Activated CD4-positive, alpha-beta T cell treated with anti-CD3 and anti-CD28 coated beads, Interleukin-10, Interleukin-2, amounts not matched to agents 100 ng/mL and 50 ng/mL, durations not matched to agents 16 hours and 8 hours (primary cell): ENCODE results near the gene IER3.
A peak's percentile ranks its signal among the peaks of the same experiment; 100 is the strongest.
"Not testable (repeated sequence)": the region's sequence is repeated elsewhere in the genome, so short reads cannot be mapped to it uniquely, and the experiment has no call there.

ENCODE experiments used
- DNase-seq: peaks from one replicate; pipeline ENCODE4 v3.0.0-alpha.2; 2020

The IER3 gene

DNA sequence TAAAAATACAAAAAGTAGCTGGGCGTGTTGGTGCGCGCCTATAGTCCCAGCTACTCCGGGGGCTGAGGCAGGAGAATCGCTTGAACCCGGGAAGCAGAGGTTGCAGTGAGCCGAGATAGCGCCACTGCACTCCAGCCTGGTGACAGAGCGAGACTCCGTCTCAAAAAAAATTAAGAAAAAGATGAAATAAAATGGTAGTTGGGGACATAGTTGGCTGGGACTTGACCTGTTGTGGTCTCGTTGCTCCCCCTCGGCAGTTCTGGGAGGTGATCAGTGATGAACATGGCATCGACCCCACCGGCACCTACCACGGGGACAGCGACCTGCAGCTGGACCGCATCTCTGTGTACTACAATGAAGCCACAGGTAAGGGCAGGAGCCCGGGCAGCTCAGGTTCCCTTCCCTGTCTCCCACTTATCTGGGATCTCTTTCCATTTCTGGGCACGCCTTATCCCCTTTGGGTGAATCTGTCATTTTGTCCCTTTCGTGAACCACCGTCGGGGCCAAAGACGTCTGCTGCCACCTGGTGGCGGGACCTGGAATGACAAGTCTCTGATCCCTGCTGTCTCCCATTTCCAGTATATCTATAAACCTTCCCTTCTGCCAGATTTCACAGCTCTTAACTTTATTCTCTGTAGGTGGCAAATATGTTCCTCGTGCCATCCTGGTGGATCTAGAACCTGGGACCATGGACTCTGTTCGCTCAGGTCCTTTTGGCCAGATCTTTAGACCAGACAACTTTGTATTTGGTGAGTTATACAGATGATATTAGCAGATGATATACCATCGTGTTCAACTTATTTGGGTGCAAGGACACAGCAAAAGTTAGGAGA is 21.9 kb downstream of the IER3 start:
- peak; percentile 86 for DNase-seq

DNA sequence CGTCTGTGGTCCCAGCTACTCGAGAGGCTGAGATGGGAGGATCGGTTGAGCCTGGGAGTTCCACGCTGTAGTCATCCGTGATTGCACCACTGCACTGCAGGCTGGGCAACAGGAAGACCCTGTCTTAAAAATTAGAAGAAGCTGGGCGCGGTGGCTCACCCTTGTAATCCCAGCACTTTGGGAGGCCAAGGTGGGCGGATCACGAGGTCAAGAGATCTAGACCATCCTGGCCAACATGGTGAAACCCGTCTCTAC is 22.4 kb downstream of the IER3 start:
- DNase-seq = not testable (repeated sequence)

DNA sequence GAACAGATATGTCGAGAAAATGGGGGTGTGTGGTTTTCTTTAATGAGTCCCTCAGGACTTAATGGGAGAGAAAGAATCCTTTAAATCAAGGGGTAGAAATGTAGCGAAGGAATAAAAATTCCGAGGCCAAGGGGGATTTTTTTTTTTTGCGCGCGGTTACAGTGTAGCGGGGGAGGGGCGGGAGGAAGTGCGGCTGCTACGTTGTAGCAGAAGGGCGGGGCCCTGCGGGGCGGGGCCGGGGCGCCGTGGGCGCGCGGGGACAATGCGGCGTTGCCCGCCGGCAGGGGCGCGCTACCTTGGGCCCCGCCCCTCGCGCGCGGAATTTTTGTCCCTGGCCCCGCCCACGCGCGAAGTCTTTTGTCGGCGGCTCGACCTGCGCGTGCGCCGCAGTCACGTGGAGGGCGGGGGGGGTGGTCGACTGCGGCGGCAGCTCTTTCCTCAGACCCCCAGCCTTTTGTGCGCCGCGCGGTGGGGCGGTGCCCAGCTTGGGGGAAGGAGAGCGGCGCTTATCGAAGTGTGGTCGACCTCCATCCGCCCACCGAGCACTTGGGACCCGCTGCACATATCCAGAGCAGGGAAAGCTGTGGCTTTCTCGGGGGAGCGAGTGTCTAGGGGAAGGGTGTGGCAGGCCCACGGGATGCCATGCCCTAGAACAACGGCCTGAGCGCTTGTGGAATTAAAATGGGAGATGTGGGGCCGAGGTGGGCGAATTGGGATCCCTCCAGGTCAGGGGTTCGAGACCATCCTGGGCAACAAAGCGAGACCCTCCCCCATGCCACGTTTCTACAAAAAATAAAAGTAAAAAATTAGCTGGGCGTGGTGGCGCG is 22.9 kb downstream of the IER3 start:
- DNase-seq = peak; percentile 95

DNA sequence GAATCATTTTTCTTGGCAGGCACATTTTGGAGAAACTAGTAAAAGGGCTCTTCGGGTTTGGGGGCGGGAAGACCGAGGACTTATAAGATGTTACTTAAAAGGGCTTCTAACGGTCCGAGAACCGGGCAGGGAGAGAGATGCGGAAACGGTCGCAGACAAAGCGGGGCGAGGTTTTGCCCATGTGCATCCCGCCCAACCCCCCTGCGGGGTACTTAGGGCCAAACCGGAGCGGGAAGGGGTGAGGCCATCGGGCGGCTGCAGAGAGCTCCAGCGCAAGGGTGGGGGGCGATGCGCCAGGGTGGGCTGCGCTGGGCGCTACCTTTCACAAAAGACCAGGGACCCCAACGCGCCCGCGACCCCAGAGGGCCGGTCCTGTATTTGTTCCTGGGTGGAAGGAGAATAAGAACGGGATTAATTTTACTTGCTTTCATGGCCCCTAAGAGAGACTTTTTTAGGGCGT is 23.6 kb downstream of the IER3 start:
- DNase-seq = peak; percentile 81

DNA sequence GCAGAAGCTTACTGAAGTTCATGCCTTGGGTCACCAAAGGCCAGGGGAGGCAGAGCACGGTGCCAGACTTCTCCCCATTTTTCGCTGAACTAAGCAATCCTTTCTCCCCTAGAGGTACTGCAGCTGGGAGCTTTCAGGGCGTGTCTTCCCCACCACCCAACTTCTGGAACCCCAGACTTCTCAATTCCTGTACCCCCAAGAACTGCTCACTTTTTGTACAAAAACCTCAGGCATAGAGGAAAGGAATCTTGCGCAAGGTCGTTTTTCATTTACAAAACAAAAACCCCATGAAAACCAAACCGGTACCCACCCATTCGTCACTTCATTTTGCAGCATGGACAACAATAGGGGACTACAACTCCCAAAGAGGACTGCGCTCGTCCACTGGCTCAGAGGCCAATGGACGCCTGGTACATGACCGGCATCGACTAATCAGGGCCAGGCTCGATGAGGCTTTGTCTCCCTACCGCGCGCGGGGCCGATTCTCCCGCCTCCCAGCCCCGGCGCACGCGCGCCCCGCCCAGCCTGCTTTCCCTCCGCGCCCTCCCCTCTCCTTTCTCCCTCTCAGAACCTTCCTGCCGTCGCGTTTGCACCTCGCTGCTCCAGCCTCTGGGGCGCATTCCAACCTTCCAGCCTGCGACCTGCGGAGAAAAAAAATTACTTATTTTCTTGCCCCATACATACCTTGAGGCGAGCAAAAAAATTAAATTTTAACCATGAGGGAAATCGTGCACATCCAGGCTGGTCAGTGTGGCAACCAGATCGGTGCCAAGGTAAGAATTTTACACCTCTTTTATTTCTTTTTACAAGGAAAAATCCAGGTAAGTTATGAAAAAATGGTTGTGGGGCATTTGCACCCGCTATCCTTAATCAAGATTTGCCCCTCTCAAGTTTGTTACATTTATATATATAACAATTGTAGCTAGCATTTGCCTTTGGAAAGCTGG is 24.3 kb downstream of the IER3 start, which contains the start of gene TUBB:
TUBB (plus strand) TSS at position 562 of the 947 bp plus-strand sequence; CDS start at position 717, 155 bp downstream.
- peak; percentile 98 for DNase-seq

DNA sequence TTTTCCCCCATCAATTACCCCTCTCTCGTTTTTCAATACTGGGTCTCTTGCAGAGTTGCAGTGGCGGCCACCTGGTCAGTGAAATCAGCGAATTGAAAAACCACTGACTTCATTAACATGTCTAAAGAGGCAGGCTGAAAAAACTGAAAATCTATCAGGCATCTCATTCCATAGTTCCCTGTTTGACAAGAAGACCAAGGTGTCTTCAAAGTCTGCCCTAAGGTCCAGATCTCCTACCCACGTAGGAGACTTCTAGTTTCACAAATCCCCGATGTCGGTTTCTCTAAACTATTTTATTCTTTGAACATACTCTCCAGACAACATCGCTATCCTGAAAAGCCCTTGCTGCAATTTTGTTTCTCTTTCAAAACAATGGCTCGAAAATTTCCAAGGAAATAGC is 25.0 kb downstream of the IER3 start:
- DNase-seq = no peak

DNA sequence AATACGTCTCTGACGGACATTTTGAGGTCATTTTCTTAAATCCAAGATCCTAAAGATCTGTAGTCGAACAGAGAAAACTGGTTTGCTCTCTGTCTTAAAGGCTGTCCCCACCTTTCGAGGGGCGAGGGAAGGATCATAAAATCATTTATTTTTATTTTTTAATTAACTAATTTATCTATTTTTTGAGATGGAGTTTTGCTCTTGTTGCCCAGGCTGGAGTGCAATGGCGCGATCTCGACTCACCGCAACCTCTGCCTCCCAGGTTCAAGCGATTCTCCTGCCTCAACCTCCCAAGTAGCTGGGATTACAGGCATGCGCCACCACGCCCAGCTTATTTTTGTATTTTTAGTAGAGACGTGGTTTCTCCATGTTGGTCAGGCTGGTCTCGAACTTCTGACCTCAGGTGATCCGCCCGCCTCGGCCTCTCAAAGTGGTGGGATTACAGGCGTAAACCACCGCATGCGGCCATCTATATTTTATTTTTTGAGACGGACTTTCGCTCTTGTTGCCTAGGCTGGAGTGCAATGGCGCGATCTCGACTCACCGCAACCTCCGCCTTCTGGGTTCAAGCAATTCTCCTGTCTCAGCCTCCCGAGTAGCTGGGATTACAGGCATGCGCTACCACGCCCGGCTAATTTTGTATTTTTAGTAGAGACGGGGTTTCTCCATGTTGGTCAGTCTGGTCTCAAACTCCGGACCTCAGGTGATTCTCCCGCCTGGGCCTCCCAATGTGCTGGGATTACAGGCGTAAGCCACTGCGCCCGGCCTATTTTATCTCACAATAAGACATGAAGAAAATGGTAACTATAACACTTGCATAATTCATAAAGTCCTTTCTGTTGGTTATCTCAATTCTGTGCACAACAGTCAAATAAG is 26.3 kb downstream of the IER3 start:
- DNase-seq = not testable (repeated sequence)

DNA sequence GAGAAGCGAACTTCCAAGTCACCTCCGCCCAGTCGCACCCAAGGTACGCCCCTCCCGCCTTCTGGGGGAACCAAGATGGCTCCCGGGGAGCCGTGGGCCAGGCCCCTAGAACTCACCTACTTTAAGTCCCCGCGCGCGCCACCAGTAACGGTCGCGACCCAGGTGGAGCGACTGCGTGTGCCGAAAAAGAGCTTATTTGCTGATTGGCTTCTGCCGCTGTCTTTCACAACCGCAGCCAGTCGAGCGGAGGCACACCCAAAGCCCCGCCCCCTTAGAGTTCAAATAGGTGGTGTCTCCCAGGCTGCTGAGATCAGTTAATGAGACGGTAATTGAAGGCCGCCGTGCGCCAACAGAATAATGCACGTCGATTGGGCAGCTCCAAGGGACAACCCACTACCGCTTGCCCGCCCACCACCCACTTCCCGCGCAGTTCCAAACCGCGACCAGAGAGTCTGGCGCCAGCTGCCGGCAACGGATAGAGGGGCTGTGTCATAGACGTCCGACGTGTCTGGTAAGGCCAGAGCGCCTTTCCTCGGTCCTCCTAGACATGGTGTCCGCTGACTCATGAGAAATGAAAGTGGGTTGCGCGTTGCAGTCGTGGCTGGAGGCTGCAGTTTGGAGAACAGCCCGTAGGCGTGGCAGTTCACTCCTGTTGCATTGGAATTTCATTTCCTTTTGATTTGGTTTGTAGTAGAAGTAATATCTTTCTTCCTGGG is 27.1 kb downstream of the IER3 start, which contains the start of gene MDC1:
MDC1 (minus strand) TSS at position 153 of the 716 bp plus-strand sequence. CDS start 2,106 bp downstream, outside the sequence.
- peak; percentile 100 for DNase-seq

DNA sequence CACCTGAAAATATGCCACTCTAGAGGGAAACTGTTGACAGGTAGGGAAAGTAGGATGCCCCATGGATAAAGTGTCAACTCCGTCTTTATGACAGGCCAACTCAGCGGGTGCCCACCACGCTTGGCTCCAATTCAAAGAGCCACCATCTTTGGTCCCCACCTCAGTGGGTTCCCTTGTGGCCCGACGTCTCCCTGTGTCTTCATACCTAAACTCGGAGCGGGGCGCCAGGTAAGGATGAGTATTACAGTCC is 27.5 kb downstream of the IER3 start:
- no peak for DNase-seq

DNA sequence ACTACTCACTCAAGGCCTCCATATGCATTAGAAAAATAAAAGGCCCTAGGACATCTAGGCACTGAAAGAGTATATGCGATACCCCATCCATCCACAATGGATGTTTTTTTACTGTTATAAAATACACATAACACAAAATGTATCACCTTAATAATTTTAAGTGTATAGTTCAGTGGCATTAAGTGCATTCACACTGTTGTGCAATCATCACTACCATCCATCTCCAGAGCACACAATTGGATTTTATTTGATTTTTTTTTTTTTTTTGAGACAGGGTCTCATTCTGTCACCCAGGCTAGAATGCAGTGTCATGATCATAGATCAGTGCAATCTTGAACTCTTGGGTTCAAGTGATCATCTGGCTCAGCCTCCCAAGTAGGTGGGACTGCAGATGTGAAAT is 30.1 kb downstream of the IER3 start:
- DNase-seq = no peak

DNA sequence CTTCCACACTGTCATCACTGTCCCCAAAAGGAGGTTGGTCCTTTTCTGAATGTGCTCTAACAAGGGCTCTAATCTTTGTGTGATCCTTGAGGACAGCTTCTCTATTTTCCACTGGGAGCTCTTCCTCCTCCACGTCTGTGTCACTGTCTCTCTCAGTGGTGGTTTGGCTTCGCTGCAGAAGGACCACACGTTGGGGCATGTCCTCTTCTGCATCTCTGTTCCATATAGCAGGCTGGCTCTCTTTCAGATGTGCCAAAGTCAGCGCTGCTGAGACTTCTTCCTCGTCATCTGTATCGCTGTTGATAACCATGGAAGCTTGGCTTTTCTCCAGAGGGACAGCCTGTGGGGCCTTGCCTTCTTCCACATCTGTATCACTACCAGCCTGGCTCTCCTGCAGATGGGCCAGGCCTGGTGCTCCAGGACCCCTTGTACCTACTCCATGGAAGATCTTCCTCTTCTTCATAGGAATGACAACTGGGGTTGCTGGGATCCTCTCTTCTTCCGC is 31.9 kb downstream of the IER3 start:
- DNase-seq = no peak

DNA sequence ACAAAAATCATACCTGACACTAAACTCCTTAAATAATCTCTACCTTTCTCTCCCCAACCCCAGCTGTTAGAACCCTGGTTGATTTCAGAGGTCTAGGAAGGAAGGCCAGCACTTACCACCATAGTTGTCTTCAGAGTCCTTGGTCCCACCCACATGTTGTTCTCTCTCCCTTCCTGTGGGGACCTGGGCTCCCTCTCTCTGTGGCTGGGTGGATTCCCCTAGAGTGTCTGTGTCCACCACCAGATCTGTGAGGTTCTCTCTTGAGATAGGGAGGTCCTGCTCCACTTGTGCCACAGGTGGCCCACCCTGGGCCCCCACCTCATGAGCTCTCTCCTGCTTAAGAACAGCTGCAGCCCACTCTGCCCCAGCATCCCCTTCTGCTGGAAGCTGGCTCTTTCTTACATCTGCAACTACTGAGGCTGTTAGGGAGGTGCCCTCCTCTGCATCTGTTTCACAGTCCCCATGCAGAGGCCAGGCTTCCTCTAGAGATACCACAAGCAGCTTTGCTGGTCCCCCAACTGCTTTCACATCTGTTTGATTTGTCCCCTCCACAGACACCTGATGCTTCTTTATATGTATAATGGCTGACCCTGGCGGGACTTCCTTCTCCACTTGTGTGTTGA is 32.5 kb downstream of the IER3 start:
- DNase-seq = no peak

DNA sequence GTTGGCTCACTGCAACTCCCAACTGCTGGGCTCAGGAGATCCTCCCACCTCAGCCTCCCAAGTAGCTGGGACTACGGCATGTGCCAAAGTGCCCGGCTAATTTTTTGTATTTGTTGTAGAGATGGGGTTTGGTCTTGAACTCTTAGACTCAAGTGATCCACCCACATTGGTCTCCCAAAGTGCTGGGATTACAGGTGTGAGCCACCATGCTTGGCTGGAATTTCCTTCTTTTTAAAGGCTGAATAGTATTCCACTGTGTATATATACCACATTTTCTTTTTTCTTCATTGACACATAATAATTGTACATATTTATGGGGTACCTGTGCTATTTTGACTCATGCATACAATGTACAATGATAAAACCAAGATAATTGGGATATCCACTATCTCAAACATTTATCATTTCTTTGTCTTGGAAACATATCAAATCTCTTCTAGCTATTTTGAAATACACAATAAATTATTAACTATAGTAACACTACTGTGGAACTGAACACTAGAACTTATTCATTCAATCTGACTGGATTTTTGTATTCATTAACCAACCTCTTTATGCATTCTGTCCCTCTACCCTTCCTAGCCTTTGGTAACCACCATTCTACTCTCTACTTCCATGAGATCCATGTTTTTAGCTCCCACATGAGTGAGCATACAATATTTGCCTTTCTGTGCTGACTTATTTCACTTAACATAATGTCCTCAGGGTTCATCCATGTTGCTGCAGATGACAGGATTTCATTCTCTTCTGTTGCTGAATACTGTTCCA is 35.1 kb downstream of the IER3 start:
- DNase-seq = no peak

DNA sequence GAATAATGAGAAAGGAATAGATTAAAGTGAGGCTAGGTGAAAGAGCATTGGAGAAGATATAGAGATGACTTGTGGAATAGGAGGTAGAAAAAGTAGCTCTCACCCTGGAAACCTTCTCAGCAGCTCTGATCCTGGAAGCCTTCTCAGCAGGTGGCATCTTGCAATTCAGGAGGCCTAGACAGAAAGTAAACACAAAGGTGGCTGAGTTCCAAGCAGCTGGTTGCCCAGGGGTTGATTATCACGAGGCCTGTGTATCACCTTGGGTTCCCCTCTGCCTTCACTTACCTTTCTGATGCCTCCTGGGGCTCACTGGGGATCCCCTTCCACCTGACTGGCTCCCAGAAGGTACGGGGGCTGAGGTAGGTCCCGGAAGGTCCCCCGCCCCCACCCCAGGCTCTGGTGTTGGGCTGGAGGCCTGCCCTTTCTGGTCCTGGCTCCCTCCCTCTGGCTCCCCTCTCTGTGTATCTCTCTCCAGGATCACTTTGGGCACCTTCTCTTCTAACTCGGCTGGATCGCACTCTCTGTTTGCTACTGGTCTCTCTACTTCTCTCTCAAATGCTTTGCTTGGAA is 37.0 kb downstream of the IER3 start:
- DNase-seq = no peak

DNA sequence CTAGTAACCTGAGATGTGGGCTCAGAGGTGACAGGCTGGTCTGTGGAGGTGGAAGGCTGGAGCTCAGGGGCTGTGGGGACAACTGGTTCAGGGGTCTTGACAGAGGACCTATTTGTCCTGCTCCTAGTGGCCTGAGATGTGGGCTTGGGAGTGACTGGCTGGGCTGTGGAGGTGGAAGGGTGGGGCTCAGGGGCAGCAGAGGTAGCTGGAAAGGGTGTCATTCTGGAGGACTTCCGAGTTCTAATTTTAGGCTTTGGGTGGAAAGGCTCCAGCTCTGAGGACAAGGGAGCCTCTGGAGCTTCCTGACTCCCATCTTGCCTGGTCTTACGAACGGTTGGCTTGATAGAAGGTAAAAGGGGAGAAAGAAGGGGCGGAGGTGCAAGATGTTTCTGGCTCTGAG is 38.7 kb downstream of the IER3 start:
- no peak for DNase-seq

DNA sequence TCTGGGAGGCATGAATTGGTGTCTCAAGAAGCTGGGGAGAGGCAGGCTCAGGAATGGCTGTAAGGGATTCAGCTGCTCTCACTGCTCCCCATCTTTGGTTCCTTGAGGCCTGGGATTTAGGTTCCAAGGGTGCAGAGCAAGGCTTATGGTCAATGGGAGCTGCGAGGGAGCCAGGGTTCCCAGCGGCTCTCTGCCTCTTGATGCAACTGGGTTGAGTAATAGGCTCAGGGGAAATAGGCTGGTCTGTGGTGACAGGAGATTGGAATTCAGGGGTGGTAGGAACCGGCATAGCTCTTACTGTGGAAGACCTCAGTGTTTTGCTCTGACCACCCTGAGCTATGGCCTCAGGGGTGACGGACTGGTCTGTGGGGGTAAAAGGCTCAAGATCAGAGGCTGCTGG is 40.5 kb downstream of the IER3 start:
- no peak for DNase-seq

DNA sequence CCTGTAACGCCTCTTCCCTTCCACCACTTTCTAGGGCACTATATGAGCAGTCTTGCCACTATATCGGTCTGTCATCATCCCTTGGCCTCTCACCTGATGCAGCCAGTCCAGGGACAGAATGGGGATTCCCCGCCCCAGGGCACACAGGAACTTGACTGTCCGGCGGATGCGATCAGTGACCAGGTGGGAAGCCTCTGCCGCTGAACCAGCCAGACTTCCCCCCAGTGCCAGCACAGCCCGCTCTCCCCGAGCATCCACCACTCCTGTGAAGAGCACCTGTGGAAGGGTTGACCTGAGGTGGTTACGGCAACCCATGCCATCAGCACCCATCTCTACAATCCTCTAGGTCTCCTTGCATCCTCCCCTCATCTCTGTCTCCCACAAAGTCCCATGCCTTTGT is 41.3 kb downstream of the IER3 start:
- DNase-seq = no peak

DNA sequence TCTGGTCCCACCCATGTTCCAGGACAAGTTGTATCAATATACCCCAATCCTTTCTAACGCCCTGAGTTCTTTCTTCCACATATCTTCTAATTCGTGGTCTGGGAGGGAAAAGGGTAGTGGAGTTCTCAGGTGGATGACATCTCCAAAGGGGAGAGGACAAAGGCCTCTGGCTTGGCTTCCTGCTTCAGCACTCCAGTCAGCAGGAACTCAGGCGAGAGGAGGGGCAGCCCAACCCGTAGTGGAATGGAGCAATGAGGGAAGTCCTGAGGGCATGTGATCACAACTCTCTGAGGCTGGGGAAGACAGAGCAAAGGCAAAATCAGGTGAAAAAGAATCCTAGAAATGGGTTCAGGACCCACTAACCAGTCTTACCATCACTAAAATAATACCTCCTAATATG is 44.0 kb downstream of the IER3 start:
- DNase-seq = no peak

DNA sequence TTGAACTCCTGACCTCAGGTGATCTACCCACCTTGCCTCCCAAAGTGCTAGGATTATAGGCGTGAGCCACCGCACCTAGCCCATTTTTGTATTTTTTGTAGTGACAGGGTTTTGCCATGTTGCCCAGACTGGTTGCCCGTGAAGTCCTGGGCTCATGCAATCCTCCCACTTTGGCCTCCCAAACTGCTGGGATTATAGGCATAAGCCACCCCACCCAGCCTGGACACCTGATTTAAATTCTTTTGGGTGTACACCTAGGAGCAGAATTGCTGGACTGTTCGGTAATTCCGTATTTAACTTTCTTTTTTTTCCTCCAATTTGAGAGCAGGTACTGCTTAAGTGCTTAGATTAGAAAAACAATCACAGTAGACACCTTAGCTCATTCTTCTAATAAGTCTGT is 47.9 kb downstream of the IER3 start:
- no peak for DNase-seq
